GM18861 (cell line): ENCODE data around the gene LRIT1.

Source experiments
- ATAC-seq: cut with Tn5 transposase; IDR thresholded peaks from one replicate; pipeline ENCODE4 v1.9.1; 2021; ENCODE audit not compliant: unreplicated experiment

LRIT1 gene

GRCh38 chr10:84217746-84218145, 23.6 kb downstream of the LRIT1 start:
- no peak for ATAC-seq

- ATAC-seq = no peak
These were observed 24.5 kb downstream of the LRIT1 start for GRCh38 chr10:84216834-84217233.

GRCh38 chr10:84214612-84215235, 26.6 kb downstream of the LRIT1 start:
- ATAC-seq = peak; percentile 76

GRCh38 chr10:84214046-84214572, 27.2 kb downstream of the LRIT1 start:
- ATAC-seq = no peak

GRCh38 chr10:84213076-84213475, 28.3 kb downstream of the LRIT1 start:
- ATAC-seq = no peak

- no peak for ATAC-seq
These were observed 29.3 kb downstream of the LRIT1 start for GRCh38 chr10:84212014-84212413.

- ATAC-seq = no peak
These were observed 29.8 kb downstream of the LRIT1 start for GRCh38 chr10:84211566-84211965.

GRCh38 chr10:84208023-84208422, 33.3 kb downstream of the LRIT1 start:
- no peak for ATAC-seq

GRCh38 chr10:84205853-84206525, 35.4 kb downstream of the LRIT1 start:
- no peak for ATAC-seq

- peak; percentile 75 for ATAC-seq
These were observed 36.1 kb downstream of the LRIT1 start for GRCh38 chr10:84205049-84205852.

- ATAC-seq = no peak
These were observed 36.7 kb downstream of the LRIT1 start for GRCh38 chr10:84204610-84205009.

- ATAC-seq = peak; percentile 80
These were observed 37.2 kb downstream of the LRIT1 start for GRCh38 chr10:84204122-84204521.

- no peak for ATAC-seq
These were observed 39.0 kb downstream of the LRIT1 start for GRCh38 chr10:84202349-84202748.

- no peak for ATAC-seq
These were observed 39.7 kb downstream of the LRIT1 start for GRCh38 chr10:84201682-84202081.

GRCh38 chr10:84201244-84201606, 40.1 kb downstream of the LRIT1 start:
- ATAC-seq = no peak

- no peak for ATAC-seq
These were observed 40.7 kb downstream of the LRIT1 start for GRCh38 chr10:84200537-84201243.

GRCh38 chr10:84198206-84198915, 43.0 kb downstream of the LRIT1 start:
- ATAC-seq = no peak

GRCh38 chr10:84197643-84198042, 43.7 kb downstream of the LRIT1 start:
- ATAC-seq = no peak

GRCh38 chr10:84196941-84197340, 44.4 kb downstream of the LRIT1 start:
- ATAC-seq = no peak

GRCh38 chr10:84196083-84196482, 45.3 kb downstream of the LRIT1 start:
- ATAC-seq = no peak
